Psoas muscle (tissue), 8 donors: ENCODE data around the gene VAC14. TPM values are rescaled to one million over a fixed set of nuclear protein-coding genes. Genes with fewer than 3 reads are reported as not detected.

Source experiments
- ATAC-seq, 4 donors: fragments of 200-7000 bp; cut with Tn5 transposase; one replicate each; pipeline ENCODE4 v1.9.1; 2020; ENCODE audit warnings: moderate library complexity in 3 of 4, mild to moderate bottlenecking in 2 of 4
- DNase-seq, 2 donors: peaks; one replicate each; pipeline ENCODE4 v3.0.0-alpha.2; 2020
- H3K27ac ChIP-seq: fragments of 200-600 bp; one replicate; pipeline ENCODE4 v1.8.0; 2022
- H3K27me3 ChIP-seq, 3 donors: fragments of 200-600 bp in 1 of 3; one replicate each; pipeline versions ENCODE4 v1.6.1 to v1.8.0; 2013 to 2022; ENCODE audit warnings: low read length in 2 of 3, mild to moderate bottlenecking in 2 of 3, moderate library complexity in 1 of 3; ENCODE audit not compliant: insufficient read depth in 3 of 3
- H3K36me3 ChIP-seq, 2 donors: fragments of 200-600 bp in 1 of 2; one replicate each; pipeline versions ENCODE4 v1.6.1 to v1.8.0; 2013 to 2022; ENCODE audit warnings: low read depth in 1 of 2, mild to moderate bottlenecking in 1 of 2, moderate library complexity in 1 of 2; ENCODE audit not compliant: insufficient read depth in 1 of 2
- H3K4me1 ChIP-seq: fragments of 200-600 bp; one replicate; pipeline ENCODE4 v1.8.0; 2022
- H3K4me3 ChIP-seq: fragments of 200-600 bp; one replicate; pipeline ENCODE4 v1.8.0; 2022; ENCODE audit warnings: mild to moderate bottlenecking
- H3K9me3 ChIP-seq: fragments of 200-600 bp; one replicate; pipeline ENCODE4 v1.8.0; 2022
- CTCF ChIP-seq: fragments of 200-600 bp; IDR thresholded peaks from one replicate; pipeline ENCODE4 v1.8.0; 2022; ENCODE audit warnings: antibody characterized with exemption
- WGBS, 3 donors: extraction: QIAGEN DNeasy Blood & Tissue Kit; methylation state at CpG; one replicate each; pipeline versions ENCODE4 v1.1.6 to v1.1.7; 2013; 5-methylcytosine and 5-hydroxymethylcytosine counted together
- intact Hi-C, 2 donors: fragments of 100-400 bp; cut with DNase I; formaldehyde crosslinking; loops; one replicate each; pipeline versions ENCODE4 v1.11.0 to v1.14.2; 2022
- polyA plus RNA-seq, 3 donors: library from polyadenylated mRNA; stranded (reverse); fragments of 200-250 nt; gene quantifications; one replicate each; pipeline ENCODE4 v1.2.3, GENCODE V29; 2013
- total RNA-seq, 4 donors: library from RNA; stranded (reverse); fragmentation: NEBNext Ultra II Directional in 2 of 4; extraction: Animal tissue kit (Norgen Biotek cat#: 25700) in 2 of 4; gene quantifications; one replicate each; pipeline versions ENCODE4 v1.2.1 to v1.2.4, GENCODE V29; 2021 to 2023
- donor health status: healthy with polysubstance abuse.
- donor health status: DM: no; HTN: no; CAD: no; lungs with moderate emphysema.
- donor health status: Bipolar disorder and iron deficiency.
- donor health status: healthy.
- donor health status: DM: yes; HTN: yes; CAD: no.
- donor health status: DM: no; HTN: no; CAD: no.
- donor health status: DM: no; HTN: no; CAD: no.
- donor health status: DM: yes; HTN: yes; CAD: no.

Gene VAC14
- total and polyA plus RNA-seq, 7 donors = 19.9 to 24.3 (median 23.0) TPM

- peak in 1 of 2 donors; percentile 49 for DNase-seq
- no peak for ATAC-seq
- no peak overlapping the region for H3K4me3 ChIP-seq
- TF ChIP-seq CTCF = no peak
- intact Hi-C loops = loop anchor here in 1 of 2 donors (2.0 kb wide), 1 partner anchor 17 kb away; no protein-coding TSS in a partner anchor
- peaks cover 0 to 20% of the 10 kb centered on the region in 2 donors for H3K36me3 ChIP-seq
- H3K4me1 ChIP-seq = peaks cover 50% of the 10 kb centered on the region
- WGBS, 3 donors = 53 to 75% (median 57%) methylated on average over 8 of the region's 8 CpGs
- H3K27me3 ChIP-seq = no peaks in the 10 kb centered on the region
- H3K27ac ChIP-seq = no peak overlapping the region
- H3K9me3 ChIP-seq = no peaks in the 10 kb centered on the region
These were observed 47.1 kb downstream of the VAC14 start for GRCh38 chr16:70753694-70754325.

DNA sequence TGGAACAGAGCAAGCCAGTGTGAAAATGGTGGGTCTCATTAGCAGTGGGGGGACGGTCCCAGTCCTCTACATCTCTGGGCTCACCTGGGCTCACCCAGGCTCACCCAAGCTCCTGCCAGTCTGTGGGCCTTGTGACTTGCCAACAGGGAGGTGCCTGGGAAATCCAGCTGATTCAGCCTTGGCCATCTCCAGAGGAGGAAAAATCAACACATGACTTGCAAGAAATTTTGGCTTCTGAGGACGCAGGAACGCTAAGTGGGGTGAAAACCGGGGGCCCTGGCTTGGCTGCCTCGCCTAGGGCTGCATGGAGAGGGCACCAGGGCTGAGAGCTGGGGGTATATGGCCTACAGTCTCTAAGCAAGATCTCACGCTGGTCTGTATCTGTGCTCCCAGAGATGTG, 47.7 kb downstream of the VAC14 start:
- intact Hi-C loops = loop anchor here in 1 of 2 donors (2.0 kb wide), 1 partner anchor 18 kb away; no protein-coding TSS in a partner anchor
- TF ChIP-seq CTCF = no peak
- Histone ChIP-seq H3K4me1 (peaks cover 50% of the 10 kb centered on the region), H3K27me3 (no peaks in the 10 kb centered on the region), H3K4me3 (no peak overlapping the region), H3K9me3 (no peaks in the 10 kb centered on the region), H3K36me3 (peaks cover 0 to 14% of the 10 kb centered on the region in 2 donors), H3K27ac (no peak overlapping the region)
- DNase-seq = peak in 1 of 2 donors; percentile 58
- no peak for ATAC-seq
- WGBS, 3 donors = 48 to 63% (median 51%) methylated on average over 6 of the region's 6 CpGs

DNA sequence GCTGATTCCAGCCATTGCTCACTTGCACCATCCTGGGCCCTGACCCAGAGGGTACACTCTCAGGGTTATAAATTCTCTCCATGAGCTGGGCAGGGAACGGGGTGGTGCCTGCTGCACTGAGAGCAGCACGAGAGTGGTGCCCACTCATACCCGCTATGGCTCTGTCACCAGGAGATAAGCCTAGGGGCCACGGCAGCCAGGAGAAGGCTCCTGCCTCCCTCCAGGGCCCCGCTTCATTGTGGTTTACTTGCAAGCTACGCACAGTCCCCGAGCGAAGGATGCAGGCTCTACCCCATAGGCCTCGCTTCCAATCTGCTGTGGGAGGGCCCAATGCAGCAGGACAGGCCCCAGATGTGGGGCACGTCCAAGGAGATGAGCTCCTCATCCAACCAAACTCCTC, 48.5 kb downstream of the VAC14 start:
- no peak for ATAC-seq
- Histone ChIP-seq H3K36me3 (peaks cover 0 to 14% of the 10 kb centered on the region in 2 donors), H3K4me1 (peaks cover 57% of the 10 kb centered on the region), H3K27ac (no peak overlapping the region), H3K9me3 (no peaks in the 10 kb centered on the region), H3K27me3 (no peaks in the 10 kb centered on the region), H3K4me3 (no peak overlapping the region)
- TF ChIP-seq CTCF = no peak
- WGBS, 3 donors = 70 to 88% (median 74%) methylated on average over 10 of the region's 10 CpGs
- intact Hi-C loops = loop anchor here in 1 of 2 donors (2.0 kb wide), 1 partner anchor 18 kb away; no protein-coding TSS in a partner anchor
- DNase-seq = peak in 1 of 2 donors; percentile 52

DNA sequence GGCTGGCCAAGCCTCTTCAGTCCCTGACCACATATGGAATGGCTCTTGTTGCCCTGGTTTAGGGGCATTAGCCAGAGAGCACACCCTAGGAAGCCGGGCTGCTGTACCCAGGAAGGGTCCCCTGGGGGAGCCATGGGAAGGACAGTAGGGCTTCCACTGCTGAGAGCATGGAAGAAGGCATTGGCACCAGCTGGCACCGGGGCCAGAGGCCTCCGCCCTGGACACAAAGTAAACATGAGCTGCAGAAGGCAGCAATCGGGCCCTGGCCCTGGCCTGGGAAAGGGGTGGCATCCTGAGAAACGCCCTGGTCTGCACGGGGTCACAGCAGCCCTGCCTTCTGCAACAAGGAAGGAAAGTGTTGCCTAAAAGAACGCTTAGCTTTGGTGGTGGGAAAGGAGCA, 49.4 kb downstream of the VAC14 start:
- 26 to 43% (median 33%) methylated on average over 7 of the region's 7 CpGs for WGBS, 3 donors
- peaks cover 65% of the 10 kb centered on the region for H3K4me1 ChIP-seq

More for the DNA sequence above, 49.4 kb downstream of the VAC14 start:
- Histone ChIP-seq H3K9me3 (no peaks in the 10 kb centered on the region), H3K4me3 (peak overlapping the region; percentile 27), H3K27ac (peak overlapping the region; percentile 75), H3K36me3 (peaks cover 0 to 5% of the 10 kb centered on the region in 2 donors), H3K27me3 (no peaks in the 10 kb centered on the region)
- TF ChIP-seq CTCF = no peak
- DNase-seq = peak in 1 of 2 donors; percentile 58
- peak in 1 of 4 donors; percentile 0 for ATAC-seq
- intact Hi-C loops = loop anchor here in 1 of 2 donors (2.0 kb wide), 1 partner anchor 19 kb away; no protein-coding TSS in a partner anchor
